MM.1S (cell line): ENCODE results near the gene C10orf67.

ENCODE experiments used
- DNase-seq: peaks from one replicate; pipeline ENCODE4 v3.0.0-alpha.2; 2015
- H2AFZ ChIP-seq: fragments of 300-600 bp; sonication (generic); 2 replicates; pipeline ENCODE4 v1.6.0; 2016; ENCODE audit warnings: antibody characterized with exemption, low read length
- H3F3A ChIP-seq: fragments of 300-600 bp; sonication (generic); 2 replicates; pipeline ENCODE4 v1.6.1; 2016; ENCODE audit warnings: mild to moderate bottlenecking, antibody characterized with exemption, low read length, moderate library complexity, mixed read lengths; ENCODE audit not compliant: insufficient read depth
- H3K27ac ChIP-seq: fragments of 300-600 bp; sonication (generic); 2 replicates; pipeline ENCODE4 v1.5.1; 2016; ENCODE audit warnings: mild to moderate bottlenecking, low read length
- H3K27me3 ChIP-seq: fragments of 300-600 bp; sonication (generic); replicated peaks from 2 replicates; pipeline ENCODE4 v1.6.0; 2016; ENCODE audit warnings: low read length; ENCODE audit not compliant: insufficient read depth
- H3K36me3 ChIP-seq: fragments of 300-600 bp; sonication (generic); replicated peaks from 2 replicates; pipeline ENCODE4 v1.6.1; 2016; ENCODE audit warnings: mild to moderate bottlenecking, low read length, mixed read lengths; ENCODE audit not compliant: insufficient read depth
- H3K4me1 ChIP-seq: fragments of 300-600 bp; sonication (generic); 2 replicates; pipeline ENCODE4 v1.6.1; 2016; ENCODE audit warnings: low read length, mixed read lengths
- H3K4me2 ChIP-seq: fragments of 300-600 bp; sonication (generic); 2 replicates; pipeline ENCODE4 v1.6.0; 2016; ENCODE audit warnings: low read depth, low read length
- H3K4me3 ChIP-seq: fragments of 300-600 bp; sonication (generic); 2 replicates; pipeline ENCODE4 v1.5.1; 2016; ENCODE audit warnings: low read length, mixed read lengths
- H3K79me2 ChIP-seq: fragments of 300-600 bp; sonication (generic); 2 replicates; pipeline ENCODE4 v1.6.1; 2016; ENCODE audit warnings: mixed run types, low read length, mixed read lengths
- H3K9ac ChIP-seq: fragments of 300-600 bp; sonication (generic); 2 replicates; pipeline ENCODE4 v1.6.1; 2016; ENCODE audit warnings: low read length, mixed read lengths
- H3K9me2 ChIP-seq: fragments of 300-600 bp; sonication (generic); replicated peaks from 2 replicates; pipeline ENCODE4 v1.6.1; 2016; ENCODE audit warnings: mild to moderate bottlenecking, low read length, mixed read lengths; ENCODE audit not compliant: insufficient read depth
- H3K9me3 ChIP-seq: fragments of 300-600 bp; sonication (generic); replicated peaks from 2 replicates; pipeline ENCODE4 v1.6.1; 2016; ENCODE audit warnings: mild to moderate bottlenecking, low read length, mixed read lengths; ENCODE audit not compliant: insufficient read depth
- H4K20me1 ChIP-seq: fragments of 300-600 bp; sonication (generic); 2 replicates; pipeline ENCODE4 v1.6.1; 2016; ENCODE audit warnings: mild to moderate bottlenecking, low read length, moderate library complexity, mixed read lengths; ENCODE audit not compliant: insufficient read depth
- EZH2 ChIP-seq: fragments of 300-600 bp; sonication (generic); optimal IDR thresholded peaks from 2 replicates; pipeline ENCODE3; 2017; ENCODE audit warnings: low read depth, mild to moderate bottlenecking, antibody characterized with exemption, low read length, mixed read lengths
- EZH2phosphoT487 ChIP-seq: fragments of 300-600 bp; sonication (generic); IDR thresholded peaks from 2 replicates; pipeline ENCODE4 v1.6.1; 2018; ENCODE audit warnings: antibody characterized with exemption, low read length
- TF ChIP-seq, protein P1 (sequence below): fragments of 300-600 bp; sonication (generic); IDR thresholded peaks from 2 replicates; pipeline ENCODE4 v1.5.1; 2016; ENCODE audit warnings: antibody characterized with exemption, low read length, mixed read lengths

Gene C10orf67

GRCh38 chr10:23186697-23187096, 157.9 kb downstream of the C10orf67 start:
- H3K36me3 ChIP-seq: no peaks in the 10 kb centered on the region
- H3K9me3 ChIP-seq: no peaks in the 10 kb centered on the region
- H3K27me3 ChIP-seq: no peaks in the 10 kb centered on the region
- no peak overlapping the region for H3K4me2 ChIP-seq
- no peaks in the 10 kb centered on the region for H3K4me1 ChIP-seq
- no peak overlapping the region for H3K4me3 ChIP-seq
- TF ChIP-seq EZH2phosphoT487: no peak
- no peak for TF ChIP-seq EZH2
- TF ChIP-seq, protein P1, sequence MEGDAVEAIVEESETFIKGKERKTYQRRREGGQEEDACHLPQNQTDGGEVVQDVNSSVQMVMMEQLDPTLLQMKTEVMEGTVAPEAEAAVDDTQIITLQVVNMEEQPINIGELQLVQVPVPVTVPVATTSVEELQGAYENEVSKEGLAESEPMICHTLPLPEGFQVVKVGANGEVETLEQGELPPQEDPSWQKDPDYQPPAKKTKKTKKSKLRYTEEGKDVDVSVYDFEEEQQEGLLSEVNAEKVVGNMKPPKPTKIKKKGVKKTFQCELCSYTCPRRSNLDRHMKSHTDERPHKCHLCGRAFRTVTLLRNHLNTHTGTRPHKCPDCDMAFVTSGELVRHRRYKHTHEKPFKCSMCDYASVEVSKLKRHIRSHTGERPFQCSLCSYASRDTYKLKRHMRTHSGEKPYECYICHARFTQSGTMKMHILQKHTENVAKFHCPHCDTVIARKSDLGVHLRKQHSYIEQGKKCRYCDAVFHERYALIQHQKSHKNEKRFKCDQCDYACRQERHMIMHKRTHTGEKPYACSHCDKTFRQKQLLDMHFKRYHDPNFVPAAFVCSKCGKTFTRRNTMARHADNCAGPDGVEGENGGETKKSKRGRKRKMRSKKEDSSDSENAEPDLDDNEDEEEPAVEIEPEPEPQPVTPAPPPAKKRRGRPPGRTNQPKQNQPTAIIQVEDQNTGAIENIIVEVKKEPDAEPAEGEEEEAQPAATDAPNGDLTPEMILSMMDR: no peak
- no peak overlapping the region for H3K9ac ChIP-seq
- H3F3A ChIP-seq: no peaks in the 10 kb centered on the region
- H4K20me1 ChIP-seq: no peaks in the 10 kb centered on the region
- H2AFZ ChIP-seq: no peak overlapping the region
- no peaks in the 10 kb centered on the region for H3K79me2 ChIP-seq
- no peak overlapping the region for H3K27ac ChIP-seq
- H3K9me2 ChIP-seq: no peaks in the 10 kb centered on the region
- DNase-seq: no peak

DNA sequence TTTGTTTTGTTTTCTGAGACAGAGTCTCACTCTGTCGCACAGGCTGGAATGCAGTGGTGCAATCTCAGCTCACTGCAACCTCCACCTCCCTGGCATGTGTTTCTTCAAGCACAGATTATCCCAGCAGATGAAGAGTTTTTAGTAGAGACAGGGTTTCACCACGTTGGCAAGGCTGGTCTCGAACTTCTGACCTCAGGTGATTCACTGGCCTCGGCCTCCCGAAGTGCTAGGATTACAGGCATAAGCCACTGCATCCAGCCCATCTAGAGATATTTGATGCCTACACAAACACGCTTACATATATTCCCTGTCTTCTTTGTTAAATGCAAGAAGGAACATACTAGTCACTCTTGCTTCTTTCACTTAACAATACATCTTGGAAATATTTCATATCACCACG, 158.4 kb downstream of the C10orf67 start:
- Histone ChIP-seq H3K9me2 (no peaks in the 10 kb centered on the region), H3K36me3 (no peaks in the 10 kb centered on the region), H3K9me3 (no peaks in the 10 kb centered on the region), H3K4me3 (no peak overlapping the region), H3F3A (no peaks in the 10 kb centered on the region), H3K27ac (no peak overlapping the region), H3K4me2 (no peak overlapping the region), H3K79me2 (no peaks in the 10 kb centered on the region), H3K4me1 (no peaks in the 10 kb centered on the region), H3K27me3 (no peaks in the 10 kb centered on the region), H3K9ac (no peak overlapping the region), H4K20me1 (no peaks in the 10 kb centered on the region), H2AFZ (no peak overlapping the region)
- TF ChIP-seq EZH2phosphoT487 (no peak), EZH2 (no peak)
- TF ChIP-seq, protein P1: no peak
- DNase-seq: no peak

DNA sequence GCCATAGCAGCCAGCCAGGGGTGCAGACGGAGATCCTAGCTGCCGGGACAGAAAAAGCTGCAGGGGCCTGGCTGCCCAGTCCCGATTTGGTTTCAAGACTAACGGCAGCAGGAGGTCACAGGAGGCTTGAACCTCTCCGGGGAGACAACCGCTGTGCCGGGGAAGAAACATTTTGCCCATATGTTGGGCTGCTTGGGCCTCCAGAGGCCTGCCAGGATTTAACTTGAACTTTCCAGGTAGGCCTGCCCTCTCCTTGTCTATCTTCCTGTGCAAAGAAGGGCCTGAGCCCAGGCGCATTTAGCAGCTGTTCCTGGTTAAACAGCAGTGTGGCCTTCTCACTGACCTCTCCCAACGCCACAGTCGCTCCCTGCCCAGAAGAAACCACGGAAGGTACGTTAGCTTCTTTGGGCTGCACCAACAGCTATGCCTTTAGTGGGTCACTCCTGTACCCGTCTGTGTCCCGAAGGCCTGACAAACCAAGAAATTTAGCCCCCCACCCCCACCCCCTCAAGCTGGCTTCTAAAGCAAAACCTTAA, 169.6 kb downstream of the C10orf67 start:
- H3K27me3 ChIP-seq: no peaks in the 10 kb centered on the region
- no peak overlapping the region for H3K4me2 ChIP-seq

More for the DNA sequence above, 169.6 kb downstream of the C10orf67 start:
- Histone ChIP-seq H3F3A (no peaks in the 10 kb centered on the region), H3K79me2 (no peaks in the 10 kb centered on the region), H4K20me1 (no peaks in the 10 kb centered on the region), H3K27ac (no peak overlapping the region), H3K9me2 (no peaks in the 10 kb centered on the region), H3K4me3 (no peak overlapping the region), H2AFZ (no peak overlapping the region), H3K9me3 (no peaks in the 10 kb centered on the region), H3K4me1 (no peaks in the 10 kb centered on the region), H3K9ac (no peak overlapping the region), H3K36me3 (no peaks in the 10 kb centered on the region)
- no peak for DNase-seq
- TF ChIP-seq EZH2: no peak
- TF ChIP-seq EZH2phosphoT487: no peak
- TF ChIP-seq, protein P1: no peak
